ENCODE data around the gene RASGEF1B. TPM values are rescaled to one million over a fixed set of nuclear protein-coding genes. Genes with fewer than 3 reads are reported as not detected.

Gene RASGEF1B
- total RNA-seq, 1 experiment from 2014 or later: 7.5 TPM

DNA sequence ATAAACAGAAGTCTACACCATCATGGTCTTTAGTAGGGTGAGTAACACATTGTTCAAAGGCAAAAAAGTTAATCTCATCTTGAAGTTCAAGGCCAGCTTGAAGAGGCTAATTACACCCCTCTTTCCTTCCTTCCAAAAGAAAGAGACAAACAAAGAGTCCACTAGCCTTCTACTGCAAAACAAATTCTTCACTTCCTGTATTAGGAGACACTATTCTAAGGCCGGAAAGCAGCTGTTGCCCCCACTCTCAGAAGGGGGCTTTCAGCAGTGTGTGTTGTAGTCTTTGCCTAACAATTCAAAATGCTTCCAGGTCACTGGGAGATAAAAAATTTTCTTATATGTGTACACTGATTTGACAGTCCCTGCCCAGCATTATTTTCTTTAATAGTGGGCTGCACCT, 25.1 kb downstream of the RASGEF1B start:
- H3K79me2 ChIP-seq (ENCODE audit: insufficient read depth, low read length): no peaks in the 10 kb centered on the region
- H3K27ac Mint-ChIP-seq: peak overlapping the region in 2 of 3 experiments; percentile 30 to 51; a peak in 3 of 7 replicates
- H3K36me3 Mint-ChIP-seq (ENCODE audit: insufficient read depth in 1 of 3, low read depth in 3 of 3): peaks cover 7 to 29% (median 9%) of the 10 kb centered on the region in 3 experiments; a peak in 4 of 7 replicates
- no peaks in the 10 kb centered on the region for H3K27me3 ChIP-seq (ENCODE audit: insufficient read depth, low read length)
- H2AFZ ChIP-seq (ENCODE audit: low read length): no peak overlapping the region
- H2BK120ac ChIP-seq (ENCODE audit: low read depth, low read length, poor library complexity, severe bottlenecking): no peak overlapping the region
- H3K4me1 Mint-ChIP-seq: peaks cover 10 to 15% of the 10 kb centered on the region in 2 experiments
- no peak for DNase-seq
- no peak overlapping the region for H2BK5ac ChIP-seq (ENCODE audit: insufficient read length, low read length)
- H3K56ac ChIP-seq (ENCODE audit: insufficient read length, low read depth, low read length): no peak overlapping the region
- H3K23ac ChIP-seq (ENCODE audit: insufficient read length, low read depth, low read length): no peak overlapping the region
- H2BK20ac ChIP-seq (ENCODE audit: low read depth, low read length, poor library complexity, severe bottlenecking): no peak overlapping the region
- H3K27ac ChIP-seq (ENCODE audit: insufficient read length, low read depth, low read length): no peak overlapping the region
- no peak overlapping the region for H3K9ac ChIP-seq (ENCODE audit: extremely low read depth, insufficient read length, low read length)
- no peak overlapping the region for H2BK12ac ChIP-seq (ENCODE audit: insufficient read length, low read depth, low read length)
- no peak overlapping the region for H2AK5ac ChIP-seq (ENCODE audit: insufficient read length, low read length)
- H3K9me3 ChIP-seq (ENCODE audit: control insufficient read depth, low read depth, low read length): no peaks in the 10 kb centered on the region
- peaks cover 3% of the 10 kb centered on the region; the same call in 1 of the 2 replicates for H3K4me1 ChIP-seq (ENCODE audit: insufficient read depth, low read length)
- H4K5ac ChIP-seq (ENCODE audit: insufficient read length, low read depth, low read length): no peak overlapping the region
- no peak overlapping the region for H2BK15ac ChIP-seq (ENCODE audit: low read depth, low read length)
- H3K4ac ChIP-seq (ENCODE audit: low read depth, low read length): no peak overlapping the region
- no CpG with 5 or more reads among the region's 1 CpG for WGBS (ENCODE audit: extremely low coverage, insufficient read length, low lambda C conversion rate)
- H4K20me1 ChIP-seq (ENCODE audit: control insufficient read depth, insufficient read depth, insufficient read length): no peaks in the 10 kb centered on the region
- no peak overlapping the region for H3K4me3 Mint-ChIP-seq
- H3K79me1 ChIP-seq (ENCODE audit: insufficient read depth, low read depth, low read length, poor library complexity, severe bottlenecking): no peaks in the 10 kb centered on the region
- TF ChIP-seq CTCF (conservative IDR thresholded peaks at IDR 0.05): no peak
- H3K4me2 ChIP-seq (ENCODE audit: insufficient read depth, insufficient read length, low read length): no peak overlapping the region
- H4K91ac ChIP-seq (ENCODE audit: insufficient read length, low read depth, low read length): no peak overlapping the region
- H4K8ac ChIP-seq (replicated peaks; ENCODE audit: insufficient read length, low read depth, low read length): no peak overlapping the region
- H3K23me2 ChIP-seq (ENCODE audit: insufficient read length, low read depth, low read length, poor library complexity, severe bottlenecking): no peaks in the 10 kb centered on the region
- no peaks in the 10 kb centered on the region for H3K9me3 Mint-ChIP-seq
- no peaks in the 10 kb centered on the region for H3K27me3 Mint-ChIP-seq (ENCODE audit: low read depth)
- H3K14ac ChIP-seq (ENCODE audit: insufficient read depth, low read length): no peak overlapping the region
- no peak overlapping the region for H3T11ph ChIP-seq (ENCODE audit: low read length)
- H3K18ac ChIP-seq (ENCODE audit: insufficient read length, low read depth, low read length): no peak overlapping the region

Measured in H9 (cell line).